Stimulated activated CD8-positive, alpha-beta memory T cell treated with anti-CD3 and anti-CD28 coated beads, Interleukin-4, amount 100 ng/mL, for 24 hours (primary cell): ENCODE data around the gene QPRT.
"Not testable (repeated sequence)": the region's sequence is repeated elsewhere in the genome, so short reads cannot be mapped to it uniquely, and the experiment has no call there.

Experiments
- DNase-seq: peaks from one replicate; pipeline ENCODE4 v3.0.0-alpha.2; 2020; ENCODE audit warnings: low read depth

QPRT gene

GRCh38 chr16:29663016-29663806, 15.8 kb upstream of the QPRT start, which contains the start of gene SPN:
Gene SPN, plus strand, starts transcription at chr16:29663247. Its CDS starts 482 bp downstream, at chr16:29663729.
- no peak for DNase-seq

- no peak for DNase-seq
These were observed 15.2 kb upstream of the QPRT start for GRCh38 chr16:29663807-29664090.

GRCh38 chr16:29664091-29664921, 14.7 kb upstream of the QPRT start:
- no peak for DNase-seq

GRCh38 chr16:29665294-29666077, 13.5 kb upstream of the QPRT start:
- DNase-seq, result no peak

GRCh38 chr16:29667322-29667610, 11.7 kb upstream of the QPRT start:
- DNase-seq, result not testable (repeated sequence)

- DNase-seq, result no peak
These were observed 11.2 kb upstream of the QPRT start for GRCh38 chr16:29667755-29668154.

GRCh38 chr16:29668267-29668666, 10.7 kb upstream of the QPRT start:
- no peak for DNase-seq

- DNase-seq, result no peak
These were observed 5.5 kb upstream of the QPRT start for GRCh38 chr16:29673501-29673900.

- DNase-seq, result no peak
These were observed 4.8 kb upstream of the QPRT start for GRCh38 chr16:29674188-29674587.

- DNase-seq, result no peak
These were observed 3.0 kb upstream of the QPRT start for GRCh38 chr16:29675811-29676643.

- no peak for DNase-seq
These were observed 1.8 kb upstream of the QPRT start for GRCh38 chr16:29676989-29677785.

GRCh38 chr16:29680180-29680598, 1.2 kb downstream of the QPRT start:
- DNase-seq, result no peak

- no peak for DNase-seq
These were observed 4.6 kb downstream of the QPRT start for GRCh38 chr16:29683543-29684090.

- no peak for DNase-seq
These were observed 5.7 kb downstream of the QPRT start for GRCh38 chr16:29684679-29685078.

GRCh38 chr16:29686740-29687332, 7.9 kb downstream of the QPRT start:
- DNase-seq, result no peak

GRCh38 chr16:29687755-29688154, 8.8 kb downstream of the QPRT start:
- no peak for DNase-seq

GRCh38 chr16:29688172-29688571, 9.2 kb downstream of the QPRT start:
- DNase-seq, result no peak

GRCh38 chr16:29689490-29690351, 10.7 kb downstream of the QPRT start:
- DNase-seq, result not testable (repeated sequence)

GRCh38 chr16:29692606-29693005, 13.6 kb downstream of the QPRT start:
- not testable (repeated sequence) for DNase-seq
